Subcutaneous abdominal adipose tissue (tissue), 5 donors: ENCODE data around the gene CRMP1.

Experiments used
- H3K27ac ChIP-seq: one replicate; pipeline ENCODE4 v1.7.0; 2013; ENCODE audit warnings: low read depth, mild to moderate bottlenecking, inconsistent platforms, low read length, moderate library complexity
- H3K27me3 ChIP-seq, 5 donors: one replicate each; pipeline ENCODE4 v1.7.0; 2013; ENCODE audit warnings: low read length in 5 of 5, inconsistent platforms in 1 of 5; ENCODE audit not compliant: control insufficient read depth in 5 of 5, insufficient read depth in 4 of 5
- H3K36me3 ChIP-seq, 5 donors: one replicate each; pipeline ENCODE4 v1.7.0; 2013; ENCODE audit warnings: low read length in 5 of 5; ENCODE audit not compliant: control insufficient read depth in 5 of 5, insufficient read depth in 5 of 5
- H3K4me1 ChIP-seq, 5 donors: one replicate each; pipeline ENCODE4 v1.7.0; 2013; ENCODE audit warnings: low read length in 5 of 5, mild to moderate bottlenecking in 3 of 5, moderate library complexity in 1 of 5; ENCODE audit not compliant: control insufficient read depth in 5 of 5, insufficient read depth in 5 of 5
- H3K4me3 ChIP-seq, 5 donors: one replicate each; pipeline ENCODE4 v1.7.0; 2013; ENCODE audit warnings: low read length in 5 of 5, low read depth in 1 of 5
- H3K9ac ChIP-seq, 5 donors: one replicate each; pipeline ENCODE4 v1.7.0; 2013; ENCODE audit warnings: low read length in 5 of 5, mild to moderate bottlenecking in 4 of 5, moderate library complexity in 3 of 5
- H3K9me3 ChIP-seq, 5 donors: one replicate each; pipeline ENCODE4 v1.7.0; 2013; ENCODE audit warnings: low read length in 5 of 5; ENCODE audit not compliant: control insufficient read depth in 5 of 5
- donor health status: healthy.
- donor health status: healthy.
- donor health status: healthy.
- donor health status: healthy.
- donor health status: healthy.

Gene CRMP1

DNA sequence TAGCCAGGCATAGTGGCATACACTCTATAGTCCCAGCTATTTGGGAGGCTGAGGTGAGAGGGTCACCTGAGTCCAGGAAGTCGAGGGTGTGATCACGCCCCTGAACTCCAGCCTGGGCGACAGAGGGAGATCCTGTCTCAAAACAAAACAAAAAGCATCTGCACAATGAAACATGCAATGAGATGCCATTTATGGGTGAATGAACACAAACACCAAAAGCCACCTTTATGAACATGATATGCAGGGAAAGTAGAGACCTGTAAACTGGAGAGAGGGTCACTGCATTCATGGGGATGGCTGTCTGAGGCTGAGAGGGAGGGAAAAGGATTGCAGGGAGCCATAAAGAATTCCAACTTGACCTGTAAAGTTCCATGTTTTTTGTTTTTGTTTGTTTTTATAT is 111.2 kb downstream of the CRMP1 start:
- Histone ChIP-seq H3K9me3 (peaks cover 1 to 7% (median 6%) of the 10 kb centered on the region in 5 donors), H3K9ac (no peak overlapping the region), H3K27ac (no peak overlapping the region), H3K4me3 (no peak overlapping the region), H3K27me3 (no peaks in the 10 kb centered on the region), H3K4me1 (peaks cover 0 to 14% (median 11%) of the 10 kb centered on the region in 5 donors), H3K36me3 (peaks cover 0 to 14% (median 10%) of the 10 kb centered on the region in 5 donors)

DNA sequence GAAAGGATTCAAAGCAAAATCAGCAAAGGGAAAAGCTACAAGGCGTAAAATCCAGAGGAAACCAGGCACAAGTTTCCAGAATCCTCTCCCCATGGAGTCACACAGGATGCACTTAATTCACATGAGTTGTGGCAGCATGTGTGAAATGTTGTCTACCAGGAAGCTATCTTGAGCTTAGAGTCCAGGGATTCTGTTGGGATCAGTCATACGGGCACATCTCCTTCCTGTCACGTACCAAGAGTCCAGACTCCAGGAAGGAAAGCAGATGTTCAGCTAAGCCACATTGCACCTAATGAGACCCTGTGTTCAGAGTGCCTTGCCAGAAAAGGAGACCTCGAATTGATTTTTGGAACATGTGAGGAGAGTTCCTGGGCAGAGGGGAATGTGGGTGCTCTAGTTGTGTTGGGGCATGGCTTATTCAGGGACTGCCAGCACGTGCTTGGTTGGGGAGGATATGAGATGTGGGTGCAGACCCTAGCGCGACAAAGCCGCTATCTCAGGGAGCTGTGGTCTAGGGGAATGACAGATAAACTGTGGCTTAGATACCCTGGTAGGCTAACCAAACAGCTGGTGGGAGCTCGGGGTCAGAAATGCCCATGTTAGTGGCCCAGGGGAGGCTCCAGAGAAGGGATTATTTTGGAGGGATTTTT is 111.9 kb downstream of the CRMP1 start:
- Histone ChIP-seq H3K9ac (no peak overlapping the region), H3K4me1 (peaks cover 0 to 11% (median 6%) of the 10 kb centered on the region in 5 donors), H3K27ac (no peak overlapping the region), H3K27me3 (no peaks in the 10 kb centered on the region), H3K9me3 (peaks cover 7 to 14% (median 12%) of the 10 kb centered on the region in 5 donors), H3K36me3 (peaks cover 6 to 14% (median 10%) of the 10 kb centered on the region in 5 donors), H3K4me3 (no peak overlapping the region)

DNA sequence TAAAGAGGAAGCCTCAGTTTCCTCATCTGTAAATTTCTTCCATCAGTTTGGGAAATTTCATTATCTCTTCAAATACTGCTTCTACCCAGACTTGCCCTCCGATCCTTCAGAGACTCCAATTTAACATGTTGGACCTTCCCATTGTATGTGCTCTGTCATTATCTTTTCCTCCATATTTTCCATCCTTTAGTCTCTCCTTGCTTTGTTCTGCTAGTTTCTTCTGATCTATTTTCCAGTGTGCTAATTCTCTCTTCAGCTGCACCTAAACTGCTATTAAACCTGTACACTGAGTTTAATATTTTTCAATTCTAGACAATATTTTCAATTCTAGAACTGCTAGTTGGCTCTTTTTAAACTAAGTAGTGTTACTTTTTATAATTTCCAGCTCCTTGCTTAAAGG is 116.4 kb downstream of the CRMP1 start:
- no peaks in the 10 kb centered on the region for H3K27me3 ChIP-seq
- peaks cover 0 to 8% (median 4%) of the 10 kb centered on the region in 5 donors for H3K4me1 ChIP-seq
- H3K27ac ChIP-seq: no peak overlapping the region
- no peak overlapping the region for H3K4me3 ChIP-seq
- H3K9me3 ChIP-seq: peaks cover 7 to 19% (median 12%) of the 10 kb centered on the region in 5 donors
- H3K9ac ChIP-seq: no peak overlapping the region
- H3K36me3 ChIP-seq: peaks cover 0 to 6% (median 0%) of the 10 kb centered on the region in 5 donors

DNA sequence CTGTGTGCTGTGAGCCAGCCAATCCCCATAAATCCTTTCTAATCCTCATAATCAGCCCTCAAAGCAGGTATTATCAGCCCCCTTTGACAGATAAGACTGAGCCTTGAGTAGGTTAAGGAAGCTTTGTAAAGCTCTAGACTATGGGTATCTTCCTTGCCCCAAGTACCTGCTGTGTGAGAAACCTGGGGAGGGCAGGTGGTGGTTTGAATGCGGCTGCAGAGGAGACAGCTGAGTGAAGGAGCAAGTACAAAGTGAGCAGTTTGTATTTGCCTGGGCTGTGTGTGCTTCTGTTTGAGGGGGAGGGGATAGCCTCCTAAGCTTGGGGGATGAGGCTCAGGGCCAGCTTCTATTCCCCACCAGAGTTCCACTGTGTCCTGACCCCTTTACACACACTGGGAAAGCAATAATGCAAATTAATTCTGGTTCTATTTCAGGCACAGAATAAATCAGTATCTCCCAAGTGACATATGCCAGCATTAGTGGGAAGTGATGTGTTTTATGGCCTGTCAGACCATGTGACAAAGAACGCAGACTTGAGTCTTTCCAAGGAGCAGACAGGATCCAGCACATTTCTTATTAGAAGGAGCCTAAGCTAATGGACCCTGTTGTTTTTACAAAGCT is 118.4 kb downstream of the CRMP1 start:
- Histone ChIP-seq H3K9me3 (peaks cover 7 to 19% (median 14%) of the 10 kb centered on the region in 5 donors), H3K36me3 (peaks cover 0 to 7% (median 0%) of the 10 kb centered on the region in 5 donors), H3K4me1 (peaks cover 0 to 8% (median 4%) of the 10 kb centered on the region in 5 donors), H3K27me3 (no peaks in the 10 kb centered on the region), H3K4me3 (no peak overlapping the region), H3K9ac (no peak overlapping the region), H3K27ac (no peak overlapping the region)

DNA sequence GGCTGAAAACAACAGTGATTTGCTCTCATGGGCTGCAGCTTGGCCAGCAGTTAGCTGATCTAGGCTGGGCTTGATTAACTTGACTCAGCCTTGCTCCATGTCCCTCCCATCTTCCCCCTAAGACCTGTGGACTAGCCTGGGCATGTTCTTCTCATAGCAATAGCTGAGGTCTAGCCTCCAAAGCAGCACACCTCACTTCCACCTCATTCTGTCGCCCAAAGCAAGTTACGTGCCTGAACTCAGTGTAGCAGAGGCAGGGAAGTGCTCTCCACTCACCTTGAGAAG is 119.7 kb downstream of the CRMP1 start:
- Histone ChIP-seq H3K4me1 (peaks cover 0 to 8% (median 4%) of the 10 kb centered on the region in 5 donors), H3K27me3 (no peaks in the 10 kb centered on the region), H3K9me3 (peaks cover 7 to 19% (median 14%) of the 10 kb centered on the region in 5 donors), H3K27ac (no peak overlapping the region), H3K4me3 (no peak overlapping the region), H3K9ac (no peak overlapping the region), H3K36me3 (peaks cover 0 to 7% (median 2%) of the 10 kb centered on the region in 5 donors)

DNA sequence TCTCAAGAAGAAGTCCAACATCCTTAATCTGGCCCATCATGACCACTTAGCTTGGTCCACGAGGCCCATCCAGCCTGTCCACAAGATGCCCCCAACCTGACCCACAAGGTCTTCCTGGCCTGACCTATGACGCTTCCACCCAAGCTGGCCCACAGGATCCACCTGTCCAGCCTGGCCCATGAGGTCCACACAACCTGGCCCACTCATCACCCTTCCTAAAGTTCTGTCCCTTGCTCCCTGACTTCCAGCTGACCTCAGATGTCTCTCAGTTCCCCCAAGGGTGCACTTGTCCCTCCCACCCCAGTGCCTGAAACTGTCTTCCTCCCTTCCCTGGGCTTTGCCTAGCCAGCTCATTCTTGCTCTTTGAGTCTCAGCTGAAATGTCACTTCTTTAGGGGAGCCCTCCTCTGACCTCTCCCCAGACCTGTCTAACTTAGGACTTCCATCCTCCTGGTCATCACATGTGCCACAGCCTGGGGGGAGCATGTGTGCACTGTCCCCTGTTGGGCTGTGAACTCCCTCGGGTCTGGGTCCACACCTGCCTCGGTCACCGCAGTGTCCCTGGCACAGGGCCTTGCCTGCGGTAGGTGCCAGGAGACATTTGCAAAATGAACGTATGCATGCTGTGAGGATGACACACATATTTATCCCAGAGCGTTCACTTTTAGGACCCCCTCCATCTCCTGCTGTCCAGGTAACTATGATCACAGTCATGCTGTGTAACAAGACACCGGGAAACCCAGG is 120.2 kb downstream of the CRMP1 start:
- Histone ChIP-seq H3K9ac (no peak overlapping the region), H3K36me3 (peaks cover 0 to 7% (median 4%) of the 10 kb centered on the region in 5 donors), H3K27ac (no peak overlapping the region), H3K4me1 (peaks cover 0 to 8% (median 4%) of the 10 kb centered on the region in 5 donors), H3K27me3 (no peaks in the 10 kb centered on the region), H3K4me3 (no peak overlapping the region), H3K9me3 (peaks cover 7 to 19% (median 14%) of the 10 kb centered on the region in 5 donors)
